K562 (cell line): ENCODE measurements around the gene DDC. TPM values are rescaled to one million over a fixed set of nuclear protein-coding genes. Genes with fewer than 3 reads are reported as not detected.

ENCODE experiments used
- ATAC-seq: fragments of 200-7000 bp; cut with Tn5 transposase; 3 replicates; pipeline ENCODE4 v1.9.1; 2020; ENCODE audit warnings: moderate library complexity
- BruUV-seq: library from RNA; stranded (reverse); fragments of 400-500 nt; replicated peaks from 2 replicates; lab custom pipeline; 2021; lab: Mats Ljungman, UMichigan
- CTCF ChIA-PET: fragments of 300-600 bp; formaldehyde crosslinking; extraction: SDS; loops from one replicate; lab custom pipeline; 2021; ENCODE audit warnings: low intra/inter-chr PET ratio; lab: Yijun Ruan, JAX
- POLR2A ChIA-PET: fragments of 300-600, 350-650 bp; sonication (Branson Sonifier 250); formaldehyde crosslinking; extraction: SDS; loops from one replicate; lab custom pipeline; 2021; ENCODE audit warnings: antibody characterized with exemption, inconsistent platforms; lab: Yijun Ruan, JAX
- DNase-seq, 4 experiments: peaks; one replicate each; pipeline versions ENCODE4 v3.0.0 to v3.0.0-alpha.2; 2011 to 2018; ENCODE audit warnings: low spot score in 3 of 4, mixed read lengths in 3 of 4; ENCODE audit errors: extremely low read depth in 1 of 4
- FAIRE-seq: peaks from 2 replicates; lab custom pipeline; 2011; peaks lifted over from hg19 to GRCh38; lab: Jason Lieb, UNC
- H2AFZ ChIP-seq: 2 replicates; pipeline ENCODE4 v1.6.0; 2011; ENCODE audit warnings: low read depth, low read length, control low read depth, inconsistent platforms
- H3K27ac ChIP-seq: fragments of 200-600 bp; 3 replicates; pipeline ENCODE4 v1.8.0; 2011; ENCODE audit warnings: low read depth, mild to moderate bottlenecking, control low read depth, inconsistent platforms, low read length, moderate library complexity, mixed read lengths; ENCODE audit errors: extremely low read depth
- H3K27me3 ChIP-seq, 2 experiments: fragments of 300-600 bp in 1 of 2; 2 replicates in 1 of 2; 3 replicates in 1 of 2; pipeline versions ENCODE4 v1.6.0 to v1.8.0; 2011; ENCODE audit warnings: inconsistent platforms in 2 of 2, low read length in 2 of 2, mild to moderate bottlenecking in 1 of 2, mixed read lengths in 1 of 2, moderate library complexity in 1 of 2; ENCODE audit not compliant: control insufficient read depth in 2 of 2, insufficient read depth in 2 of 2
- H3K36me3 ChIP-seq: fragments of 300-600 bp; 3 replicates; pipeline ENCODE4 v1.8.0; 2011; ENCODE audit warnings: mild to moderate bottlenecking, low read length, inconsistent platforms; ENCODE audit not compliant: control insufficient read depth, insufficient read depth
- H3K4me1 ChIP-seq, 2 experiments: fragments of 200-600 bp in 1 of 2; replicated peaks in 1 of 2; 2 replicates in 1 of 2; 3 replicates in 1 of 2; pipeline versions ENCODE4 v1.5.1 to v1.8.0; 2011; ENCODE audit warnings: inconsistent platforms in 2 of 2, low read length in 2 of 2, mild to moderate bottlenecking in 1 of 2, mixed read lengths in 1 of 2, moderate library complexity in 1 of 2; ENCODE audit not compliant: control insufficient read depth in 2 of 2, insufficient read depth in 2 of 2
- H3K4me2 ChIP-seq: 2 replicates; pipeline ENCODE4 v1.6.1; 2011; ENCODE audit warnings: low read length, control low read depth, inconsistent platforms, mixed read lengths; ENCODE audit not compliant: insufficient read depth
- H3K4me3 ChIP-seq: fragments of 200-600 bp; sonication (generic), shearing (Covaris generic); 2 replicates; pipeline ENCODE4 v1.5.1; 2016; ENCODE audit warnings: control low read depth, inconsistent platforms
- H3K79me2 ChIP-seq: fragments of 200-600 bp; 3 replicates; pipeline ENCODE4 v1.8.0; 2011; ENCODE audit warnings: low read length, inconsistent platforms; ENCODE audit not compliant: control insufficient read depth, insufficient read depth
- H3K9ac ChIP-seq, 2 experiments: 2 replicates each; pipeline versions ENCODE4 v1.6.0 to v1.6.1; 2011; ENCODE audit warnings: low read depth in 2 of 2, low read length in 2 of 2, control low read depth in 1 of 2, inconsistent platforms in 1 of 2, mild to moderate bottlenecking in 1 of 2, mixed read lengths in 1 of 2; ENCODE audit not compliant: insufficient read depth in 1 of 2
- H3K9me1 ChIP-seq: one replicate; pipeline ENCODE4 v1.6.0; 2011; ENCODE audit warnings: inconsistent platforms, mild to moderate bottlenecking, low read length, moderate library complexity; ENCODE audit not compliant: control insufficient read depth, insufficient read depth
- H3K9me3 ChIP-seq: replicated peaks from 2 replicates; pipeline ENCODE4 v1.5.1; 2011; ENCODE audit warnings: low read depth, low read length, inconsistent platforms; ENCODE audit not compliant: control insufficient read depth, insufficient read depth
- H4K20me1 ChIP-seq: replicated peaks from 2 replicates; pipeline ENCODE4 v1.6.1; 2011; ENCODE audit warnings: low read length, inconsistent platforms, mixed read lengths; ENCODE audit not compliant: control insufficient read depth, insufficient read depth
- CTBP1 ChIP-seq: fragments of 450-650 bp; IDR thresholded peaks from 2 replicates; pipeline ENCODE4 v1.6.1; 2016; ENCODE audit warnings: borderline replicate concordance
- EHMT2 ChIP-seq: fragments of 450-650 bp; IDR thresholded peaks from 2 replicates; pipeline ENCODE4 v1.6.1; 2018; ENCODE audit warnings: antibody characterized with exemption
- HDAC1 ChIP-seq, 2 experiments: fragments of 450-650 bp; IDR thresholded peaks; 2 replicates each; pipeline ENCODE4 v1.6.1; 2016 to 2017; ENCODE audit warnings: inconsistent platforms in 1 of 2, mild to moderate bottlenecking in 1 of 2, moderate library complexity in 1 of 2
- NCOA2 ChIP-seq, 2 experiments: fragments of 450-650 bp; IDR thresholded peaks; 2 replicates each; pipeline ENCODE4 v1.6.1; 2018; ENCODE audit warnings: mild to moderate bottlenecking in 2 of 2, moderate library complexity in 1 of 2; ENCODE audit not compliant: partially characterized antibody in 2 of 2
- NCOR1 ChIP-seq: fragments of 450-650 bp; IDR thresholded peaks from 2 replicates; pipeline ENCODE4 v1.6.1; 2016; ENCODE audit warnings: mild to moderate bottlenecking, moderate library complexity
- NFATC3 ChIP-seq: fragments of 450-650 bp; IDR thresholded peaks from 2 replicates; pipeline ENCODE4 v1.6.1; 2017; ENCODE audit warnings: mild to moderate bottlenecking
- PRDM10 ChIP-seq: fragments of 450-650 bp; IDR thresholded peaks from 2 replicates; pipeline ENCODE4 v1.6.1; 2018; ENCODE audit not compliant: partially characterized antibody
- RREB1 ChIP-seq: fragments of 250-450 bp; sonication (Bioruptor Pico); IDR thresholded peaks from 2 replicates; pipeline ENCODE4 v1.4.0; 2020
- SRSF3 ChIP-seq: fragments of 200-400 bp; formaldehyde crosslinking; IDR thresholded peaks from 2 replicates; pipeline ENCODE4 v1.6.1; 2016; ENCODE audit warnings: mild to moderate bottlenecking, low read length, moderate library complexity; ENCODE audit not compliant: insufficient read depth
- SRSF9 ChIP-seq: fragments of 200-400 bp; formaldehyde crosslinking; IDR thresholded peaks from 2 replicates; pipeline ENCODE4 v1.6.1; 2017; ENCODE audit warnings: low read depth, low read length, borderline replicate concordance
- TAF7 ChIP-seq: fragments of 450-650 bp; IDR thresholded peaks from 2 replicates; pipeline ENCODE4 v1.6.1; 2016; ENCODE audit warnings: missing genetic modification characterization, missing compliant biosample characterization
- TEAD4 ChIP-seq, 2 experiments: sonication (generic) in 1 of 2; formaldehyde crosslinking in 1 of 2; IDR thresholded peaks; 2 replicates each; pipeline versions ENCODE4 v1.6.1 to v1.8.0; 2012 to 2022; ENCODE audit warnings: borderline replicate concordance in 1 of 2, inconsistent platforms in 1 of 2, low read length in 1 of 2, mild to moderate bottlenecking in 1 of 2, missing genetic modification reagents in 1 of 2
- ZNF133 ChIP-seq: fragments of 250-450 bp; sonication (Bioruptor Pico); IDR thresholded peaks from 2 replicates; pipeline ENCODE4 v1.4.0; 2020; ENCODE audit warnings: mild to moderate bottlenecking
- WGBS: fragments of 100-300 bp; shearing (Covaris generic); methylation state at CpG from one replicate; pipeline ENCODE4 v1.1.6; 2016; ENCODE audit warnings: low coverage, mixed read lengths; ENCODE audit not compliant: insufficient coverage; ENCODE audit errors: missing lambda C conversion rate; 5-methylcytosine and 5-hydroxymethylcytosine counted together
- in situ Hi-C: fragments of 300-500 bp; cut with MboI; formaldehyde crosslinking; loops from 4 replicates; pipeline ENCODE4 v1.15.0; 2018; ENCODE audit warnings: inconsistent platforms, mixed read lengths
- intact Hi-C: fragments of 100-400 bp; cut with micrococcal nuclease; formaldehyde crosslinking; loops from 2 replicates; pipeline ENCODE4 v1.14.2; 2022
- polyA plus RNA-seq, 8 experiments: library from polyadenylated mRNA; depleted of rRNA in 4 of 8; stranded (reverse) in 5 of 8; unstranded in 3 of 8; fragments of >200 nt; fragmentation: Nextera tagmentation in 2 of 8; fragmentation: Illumina TruSeq in 1 of 8; extraction: Ambion mirVana in 2 of 8; extraction: Trizol in 1 of 8; gene quantifications; 2 replicates each; pipeline versions ENCODE4 v1.2.1 to v1.2.3, GENCODE V29; 2011 to 2014; ENCODE audit warnings: inconsistent platforms in 1 of 8, missing spikeins in 1 of 8
- total RNA-seq, 7 experiments: library from RNA; depleted of rRNA in 6 of 7; stranded (reverse); fragments of >200 nt in 6 of 7; fragmentation: Illumina TruSeq in 2 of 7; extraction: Trizol in 2 of 7; gene quantifications; 2 replicates each; pipeline versions ENCODE4 v1.2.1 to v1.2.3, GENCODE V29; 2011 to 2021; ENCODE audit warnings: low replicate concordance in 1 of 7

Gene DDC
- total and polyA plus RNA-seq, 9 of the 15 experiments (the other 6 are each of a cell fraction or from before 2014, with no cell fraction given): not detected

GRCh38 chr7:50431722-50432305, 133.4 kb downstream of the DDC start (continued):
- TF ChIP-seq TAF7 (no peak), SRSF9 (no peak), PRDM10 (no peak), ZNF133 (CRISPR knock-in tag) (no peak), CTBP1 (no peak), HDAC1 (IDR thresholded peaks at IDR 0.05) (no peak)

- no peak for ATAC-seq
- H3K4me1 ChIP-seq: peaks cover 0 to 5% of the 10 kb centered on the region in 2 experiments; a peak in 3 of 5 replicates
- 46% methylated on average over 2 of the region's 2 CpGs for WGBS
- TF ChIP-seq NCOR1 (no peak), TEAD4 (IDR thresholded peaks at IDR 0.05; ENCODE audit: low read length) (no peak), TEAD4 (CRISPR knock-in tag; IDR thresholded peaks at IDR 0.05; ENCODE audit: borderline replicate concordance) (no peak), NFATC3 (no peak), SRSF3 (no peak), EHMT2 (no peak), NCOA2 (IDR thresholded peaks at IDR 0.05; ENCODE audit: partially characterized antibody in 2 of 2) (no peak), RREB1 (CRISPR knock-in tag) (no peak)
These were observed 133.9 kb downstream of the DDC start for GRCh38 chr7:50431316-50431715.

More at GRCh38 chr7:50431316-50431715, 133.9 kb downstream of the DDC start:
- POLR2A ChIA-PET: no interaction called here
- no peaks in the 10 kb centered on the region for H3K36me3 ChIP-seq
- intact Hi-C loops: no loop called here
- H3K27ac ChIP-seq: no peak overlapping the region
- no peak overlapping the region for H2AFZ ChIP-seq
- 0 out of 5 replicates have a peak, but pooled peaks cover 0 to 3% of the 10 kb centered on the region in 2 experiments for H3K27me3 ChIP-seq
- no peak for DNase-seq
- H3K9me3 ChIP-seq: no peaks in the 10 kb centered on the region
- H4K20me1 ChIP-seq: no peaks in the 10 kb centered on the region
- CTCF ChIA-PET: no interaction called here
- H3K4me3 ChIP-seq: no peak overlapping the region
- H3K9ac ChIP-seq: no peak overlapping the region
- FAIRE-seq: no peak
- in situ Hi-C loops: no loop called here
- no TSS peak for BruUV-seq
- no peaks in the 10 kb centered on the region for H3K9me1 ChIP-seq
- no peak overlapping the region for H3K4me2 ChIP-seq
- H3K79me2 ChIP-seq: no peaks in the 10 kb centered on the region
